Urothelium cell line (cell line): Measurements from ENCODE around the gene UHRF1.
"Not testable (repeated sequence)": the region's sequence is repeated elsewhere in the genome, so short reads cannot be mapped to it uniquely, and the experiment has no call there.

Experiments used
- DNase-seq: peaks from one replicate; pipeline ENCODE4 v3.0.0; 2011; ENCODE audit warnings: low spot score, mixed read lengths
- FAIRE-seq: peaks from 2 replicates; lab custom pipeline; 2011; peaks lifted over from hg19 to GRCh38; lab: Jason Lieb, UNC

The UHRF1 gene

GRCh38 chr19:4909156-4909896 is at the start of gene UHRF1:
TSS of gene UHRF1 (plus strand) at chr19:4909501. CDS start at chr19:4910886, 1,385 bp downstream.
- no peak for FAIRE-seq
- DNase-seq: peak; percentile 74

- no peak for FAIRE-seq
- no peak for DNase-seq
These were observed 49.6 kb upstream of the UHRF1 start for GRCh38 chr19:4859697-4860096.

GRCh38 chr19:4861147-4861546 is 48.2 kb upstream of the UHRF1 start:
- no peak for DNase-seq

GRCh38 chr19:4866595-4867424 is 42.5 kb upstream of the UHRF1 start:
- FAIRE-seq (no peak), DNase-seq (peak; percentile 35)

More at GRCh38 chr19:4861147-4861546, 48.2 kb upstream of the UHRF1 start:
- FAIRE-seq: no peak

DNA sequence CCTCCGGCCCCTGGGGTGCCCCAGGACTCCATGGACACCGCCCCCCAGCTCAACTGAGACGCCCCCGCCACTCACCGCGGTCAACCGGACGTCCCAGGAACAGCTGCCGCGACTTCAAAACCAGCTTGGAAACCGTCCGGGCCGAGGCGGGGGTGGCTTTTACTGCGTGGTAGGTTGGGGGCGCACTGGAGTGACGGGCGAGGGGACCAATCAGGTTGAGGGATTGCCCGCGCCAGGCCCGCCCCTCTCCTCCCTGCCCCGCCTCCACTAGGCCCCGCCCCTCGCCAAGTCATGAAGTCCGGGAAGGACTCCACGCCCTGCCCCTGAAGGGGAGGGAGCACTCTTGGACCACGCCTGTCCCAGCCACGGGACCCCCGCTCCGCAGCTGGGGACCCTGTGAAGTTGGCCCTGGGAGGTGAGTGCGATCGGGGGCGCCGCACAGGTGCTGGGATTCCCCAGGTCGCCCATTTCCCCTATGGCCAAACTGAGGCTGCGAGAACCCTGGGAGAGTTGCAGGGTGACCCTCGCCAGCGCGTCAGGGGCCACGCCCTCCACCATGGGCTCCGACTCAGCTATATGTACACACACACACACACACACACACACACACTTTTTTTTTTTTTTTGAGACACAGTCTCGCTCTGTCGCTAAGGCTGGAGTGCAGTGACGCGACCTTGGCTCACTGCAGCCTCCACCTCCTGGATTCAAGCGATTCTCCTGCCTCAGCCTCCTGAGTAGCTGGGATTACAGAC is 41.6 kb upstream of the UHRF1 start, which contains the start of gene PLIN3:
Gene PLIN3 (minus strand): TSS at position 134 of the 752 bp plus-strand sequence. CDS start 6,273 bp downstream, outside the sequence.
- FAIRE-seq (no peak), DNase-seq (peak; percentile 96)

GRCh38 chr19:4868286-4868834 is 40.9 kb upstream of the UHRF1 start:
- no peak for FAIRE-seq
- no peak for DNase-seq

- peak; percentile 73 for DNase-seq
These were observed 39.1 kb upstream of the UHRF1 start for GRCh38 chr19:4870025-4870700.

DNA sequence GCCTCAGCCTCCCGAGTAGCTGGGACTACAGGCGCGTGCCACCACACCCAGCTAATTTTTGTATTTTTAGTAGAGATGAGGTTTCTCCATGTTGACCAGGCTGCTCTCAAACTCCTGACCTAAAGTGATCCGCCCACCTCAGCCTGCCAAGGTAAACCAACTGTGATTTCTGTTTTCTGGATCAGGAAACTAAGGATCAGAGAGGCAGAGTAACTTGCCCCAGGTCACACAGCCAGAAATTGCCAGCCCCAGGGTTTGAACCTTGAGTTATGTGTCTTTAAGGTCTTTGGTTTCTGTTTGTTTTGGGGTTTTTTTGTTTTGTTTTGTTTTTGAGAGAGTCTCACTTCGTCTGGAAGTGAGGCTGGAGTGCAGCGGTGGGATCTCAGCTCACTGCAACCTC is 37.6 kb upstream of the UHRF1 start:
- FAIRE-seq: no peak
- no peak for DNase-seq

More at GRCh38 chr19:4870025-4870700, 39.1 kb upstream of the UHRF1 start:
- FAIRE-seq: no peak

DNA sequence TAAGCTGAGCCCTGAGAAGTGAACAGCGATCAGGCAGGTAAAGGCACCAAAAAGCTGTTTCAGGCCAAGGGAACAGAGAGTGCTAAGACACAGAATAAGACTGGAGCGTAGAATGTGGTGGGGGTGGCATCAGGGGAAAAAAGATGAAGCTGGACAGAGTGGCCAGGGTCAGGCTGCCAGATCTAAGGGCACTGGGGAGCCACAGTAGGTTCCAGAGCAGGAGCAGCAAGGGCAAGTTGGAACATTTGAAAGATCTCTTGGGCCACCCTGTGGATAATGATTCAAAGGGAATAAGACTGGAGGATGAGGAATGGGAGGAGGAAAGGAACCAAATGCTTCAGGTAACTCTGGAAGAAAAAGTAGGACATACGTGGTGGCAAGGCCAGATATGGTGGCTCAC is 35.4 kb upstream of the UHRF1 start:
- no peak for FAIRE-seq
- DNase-seq: no peak

GRCh38 chr19:4877753-4878490 is 31.4 kb upstream of the UHRF1 start:
- DNase-seq (peak; percentile 29), FAIRE-seq (no peak)

GRCh38 chr19:4878491-4878968 is 30.8 kb upstream of the UHRF1 start:
- FAIRE-seq (no peak), DNase-seq (peak; percentile 35)

DNA sequence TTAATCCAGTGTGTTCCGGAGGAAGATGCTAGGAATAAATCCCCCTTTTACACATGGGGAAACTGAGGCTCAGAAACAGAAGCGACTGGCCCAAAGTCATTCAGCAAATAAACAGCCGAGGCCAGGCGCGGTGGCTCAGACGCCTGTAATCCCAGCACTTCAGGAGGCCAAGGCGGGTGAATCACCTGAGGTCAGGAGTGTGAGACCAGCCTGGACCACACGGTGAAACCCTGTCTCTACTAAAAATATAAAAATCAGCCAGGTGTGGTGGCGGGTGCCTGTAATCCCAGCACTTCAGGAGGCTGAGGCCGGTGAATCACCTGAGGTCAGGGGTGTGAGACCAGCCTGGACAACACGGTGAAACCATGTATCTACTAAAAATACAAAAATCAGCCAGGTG is 30.3 kb upstream of the UHRF1 start:
- DNase-seq (no peak), FAIRE-seq (no peak)

GRCh38 chr19:4882874-4883273 is 26.4 kb upstream of the UHRF1 start:
- not testable (repeated sequence) for FAIRE-seq, DNase-seq

DNA sequence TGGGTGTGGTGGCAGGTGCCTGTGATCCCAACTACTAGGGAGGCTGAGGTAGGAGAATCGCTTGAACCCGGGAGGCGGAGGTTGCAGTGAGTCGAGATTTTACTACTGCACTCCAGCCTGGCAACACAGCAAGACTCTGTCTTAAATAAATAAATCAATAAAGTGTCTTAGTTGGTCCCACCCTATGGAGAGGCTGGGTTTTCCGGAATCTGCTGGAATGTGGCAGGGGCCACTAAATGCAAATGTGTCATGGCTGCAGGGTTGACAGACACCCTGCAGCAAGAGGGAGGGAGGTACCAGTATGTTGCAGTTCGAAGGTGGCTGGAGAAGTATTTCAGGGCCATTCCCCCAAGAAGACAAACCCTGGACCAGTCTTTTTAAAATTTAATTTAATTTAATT is 24.3 kb upstream of the UHRF1 start:
- not testable (repeated sequence) for DNase-seq, FAIRE-seq

GRCh38 chr19:4887803-4888202 is 21.5 kb upstream of the UHRF1 start:
- not testable (repeated sequence) for FAIRE-seq, DNase-seq

GRCh38 chr19:4889034-4889815 is 20.1 kb upstream of the UHRF1 start:
- no peak for FAIRE-seq
- peak; percentile 46 for DNase-seq

GRCh38 chr19:4891066-4891465 is 18.2 kb upstream of the UHRF1 start:
- FAIRE-seq: no peak
- no peak for DNase-seq

GRCh38 chr19:4892962-4893361 is 16.3 kb upstream of the UHRF1 start:
- not testable (repeated sequence) for FAIRE-seq, DNase-seq
